IMR-90 (cell line): ENCODE measurements around the gene THOC2. TPM values are rescaled to one million over a fixed set of nuclear protein-coding genes. Genes with fewer than 3 reads are reported as not detected.

ENCODE experiments used
- ATAC-seq: fragments of 200-7000 bp; cut with Tn5 transposase; 2 replicates; pipeline ENCODE4 v1.9.1; 2020; ENCODE audit warnings: low read depth, mild to moderate bottlenecking, moderate library complexity
- BruUV-seq: library from RNA; stranded (reverse); fragments of 400-500 nt; replicated peaks from 2 replicates; lab custom pipeline; 2021; lab: Mats Ljungman, UMichigan
- CTCF ChIA-PET: fragments of 300-600 bp; formaldehyde crosslinking; extraction: SDS; loops from one replicate; lab custom pipeline; 2021; ENCODE audit warnings: antibody characterized with exemption; lab: Yijun Ruan, JAX
- POLR2A ChIA-PET: fragments of 300-600 bp; sonication (Branson Sonifier 250); formaldehyde crosslinking; loops from one replicate; lab custom pipeline; 2022; ENCODE audit warnings: antibody characterized with exemption; ENCODE audit not compliant: unreplicated experiment; lab: Charles Lee
- DNase-seq: peaks from one replicate; pipeline ENCODE4 v3.0.0; 2013
- H2AFZ ChIP-seq: replicated peaks from 2 replicates; pipeline ENCODE3; 2013; ENCODE audit warnings: low read length, mild to moderate bottlenecking; ENCODE audit not compliant: poor library complexity
- H2AK5ac ChIP-seq: 2 replicates; pipeline ENCODE4 v1.6.1; 2013; ENCODE audit warnings: low read depth, low read length, inconsistent platforms
- H2AK9ac ChIP-seq: replicated peaks from 2 replicates; pipeline ENCODE3; 2013; ENCODE audit warnings: mild to moderate bottlenecking, low read depth, low read length, moderate library complexity; ENCODE audit not compliant: poor library complexity
- H2BK120ac ChIP-seq: 2 replicates; pipeline ENCODE4 v1.6.1; 2013; ENCODE audit warnings: low read depth, low read length, inconsistent platforms
- H2BK15ac ChIP-seq: 3 replicates; pipeline ENCODE4 v1.6.1; 2013; ENCODE audit warnings: low read depth, low read length, inconsistent platforms
- H2BK20ac ChIP-seq: 2 replicates; pipeline ENCODE4 v1.6.1; 2013; ENCODE audit warnings: low read depth, mild to moderate bottlenecking, inconsistent platforms, low read length, moderate library complexity
- H2BK5ac ChIP-seq: 2 replicates; pipeline ENCODE4 v1.6.1; 2013; ENCODE audit warnings: mild to moderate bottlenecking, low read depth, low read length, inconsistent platforms; ENCODE audit not compliant: poor library complexity, severe bottlenecking
- H3K14ac ChIP-seq: replicated peaks from 2 replicates; pipeline ENCODE4 v1.6.1; 2013; ENCODE audit warnings: low read depth, low read length, inconsistent platforms
- H3K18ac ChIP-seq: 2 replicates; pipeline ENCODE4 v1.6.1; 2013; ENCODE audit warnings: low read depth, low read length, control low read depth
- H3K23ac ChIP-seq: 2 replicates; pipeline ENCODE4 v1.6.1; 2013; ENCODE audit warnings: low read depth, low read length, inconsistent platforms
- H3K27ac ChIP-seq: 2 replicates; pipeline ENCODE4 v1.5.1; 2013; ENCODE audit warnings: mild to moderate bottlenecking, control low read depth, low read length; ENCODE audit not compliant: insufficient read depth
- H3K27me3 ChIP-seq: 2 replicates; pipeline ENCODE4 v1.6.1; 2013; ENCODE audit warnings: low read length; ENCODE audit not compliant: control insufficient read depth, insufficient read depth
- H3K36me3 ChIP-seq: 2 replicates; pipeline ENCODE4 v1.6.1; 2013; ENCODE audit warnings: low read length, mixed read lengths; ENCODE audit not compliant: control insufficient read depth, insufficient read depth
- H3K4ac ChIP-seq: 2 replicates; pipeline ENCODE4 v1.6.1; 2013; ENCODE audit warnings: low read depth, low read length, inconsistent platforms
- H3K4me1 ChIP-seq: 2 replicates; pipeline ENCODE4 v1.6.1; 2013; ENCODE audit warnings: low read length, mixed read lengths; ENCODE audit not compliant: control insufficient read depth, insufficient read depth
- H3K4me2 ChIP-seq: 2 replicates; pipeline ENCODE4 v1.6.1; 2013; ENCODE audit warnings: low read depth, mild to moderate bottlenecking, control low read depth, low read length, moderate library complexity
- H3K4me3 ChIP-seq: 2 replicates; pipeline ENCODE4 v1.5.1; 2013; ENCODE audit warnings: low read depth, mild to moderate bottlenecking, control low read depth, low read length, moderate library complexity; ENCODE audit not compliant: insufficient read depth
- H3K56ac ChIP-seq: 2 replicates; pipeline ENCODE4 v1.6.1; 2013; ENCODE audit warnings: low read length, inconsistent platforms; ENCODE audit not compliant: insufficient read depth; ENCODE audit errors: extremely low read depth
- H3K79me1 ChIP-seq, 2 experiments: 2 replicates each; pipeline ENCODE4 v1.6.1; 2013; ENCODE audit warnings: low read length in 2 of 2, inconsistent platforms in 1 of 2, low read depth in 1 of 2
- H3K9ac ChIP-seq: 2 replicates; pipeline ENCODE4 v1.6.1; 2013; ENCODE audit warnings: low read depth, low read length, control low read depth
- H3K9me1 ChIP-seq: 2 replicates; pipeline ENCODE4 v1.6.1; 2013; ENCODE audit warnings: low read length, inconsistent platforms; ENCODE audit not compliant: insufficient read depth
- H3K9me3 ChIP-seq: 2 replicates; pipeline ENCODE4 v1.6.1; 2013; ENCODE audit warnings: low read length; ENCODE audit not compliant: control insufficient read depth, insufficient read depth
- H4K20me1 ChIP-seq: 2 replicates; pipeline ENCODE4 v1.6.1; 2013; ENCODE audit warnings: low read length, inconsistent platforms; ENCODE audit not compliant: insufficient read depth
- H4K5ac ChIP-seq: 2 replicates; pipeline ENCODE4 v1.6.1; 2013; ENCODE audit warnings: mild to moderate bottlenecking, low read depth, low read length, control low read depth
- H4K8ac ChIP-seq, 2 experiments: 2 replicates each; pipeline ENCODE4 v1.6.1; 2013; ENCODE audit warnings: low read depth in 2 of 2, low read length in 2 of 2, control low read depth in 1 of 2, inconsistent platforms in 1 of 2
- H4K91ac ChIP-seq: 2 replicates; pipeline ENCODE4 v1.6.1; 2013; ENCODE audit warnings: low read depth, low read length, inconsistent platforms; ENCODE audit not compliant: insufficient read depth
- BHLHE40 ChIP-seq: fragments of 150-350 bp; IDR thresholded peaks from 2 replicates; pipeline ENCODE4 v1.6.1; 2016; ENCODE audit warnings: mild to moderate bottlenecking, low read depth, low read length
- CEBPB ChIP-seq: IDR thresholded peaks from 2 replicates; pipeline ENCODE4 v1.6.1; 2012; ENCODE audit warnings: low read depth, low read length, improper control_type of control experiment
- CHD1 ChIP-seq: IDR thresholded peaks from 2 replicates; pipeline ENCODE4 v1.6.1; 2012; ENCODE audit warnings: low read depth, low read length, improper control_type of control experiment
- CTCF ChIP-seq: conservative IDR thresholded peaks from 2 replicates; pipeline ENCODE4 v1.5.1; 2012; ENCODE audit warnings: mild to moderate bottlenecking, low read depth, low read length, improper control_type of control experiment
- ELK1 ChIP-seq: fragments of 150-350 bp; IDR thresholded peaks from 2 replicates; pipeline ENCODE4 v1.6.1; 2016; ENCODE audit warnings: low read depth, mild to moderate bottlenecking, low read length, moderate library complexity, borderline replicate concordance
- FOS ChIP-seq: fragments of 150-350 bp; IDR thresholded peaks from 2 replicates; pipeline ENCODE4 v1.6.1; 2016; ENCODE audit warnings: low read depth, low read length
- MAFK ChIP-seq: IDR thresholded peaks from 2 replicates; pipeline ENCODE4 v1.6.1; 2012; ENCODE audit warnings: low read depth, low read length, improper control_type of control experiment
- RCOR1 ChIP-seq: IDR thresholded peaks from 2 replicates; pipeline ENCODE4 v1.6.1; 2012; ENCODE audit warnings: mild to moderate bottlenecking, low read length, improper control_type of control experiment; ENCODE audit not compliant: insufficient replicate concordance
- USF2 ChIP-seq: fragments of 150-350 bp; IDR thresholded peaks from 2 replicates; pipeline ENCODE4 v1.6.1; 2017; ENCODE audit warnings: mild to moderate bottlenecking, antibody characterized with exemption, low read length, low read depth
- WGBS, 2 experiments: methylation state at CpG; one replicate each; pipeline versions ENCODE4 v1.1.5 to v1.1.7; 2013; ENCODE audit warnings: missing lambda C conversion rate in 2 of 2; ENCODE audit not compliant: insufficient read length in 1 of 2; ENCODE audit errors: extremely low coverage in 2 of 2; 5-methylcytosine and 5-hydroxymethylcytosine counted together
- dilution Hi-C: fragments of 300-500 bp; cut with HindIII; formaldehyde crosslinking; loops from one replicate; pipeline ENCODE4 v1.14.3; 2018; ENCODE audit warnings: low sequenced_read_pairs; ENCODE audit not compliant: unreplicated experiment
- in situ Hi-C: fragments of 300-500 bp; cut with MboI; formaldehyde crosslinking; loops from 3 replicates; pipeline ENCODE4 v1.14.3; 2019; ENCODE audit warnings: low sequenced_read_pairs, inconsistent platforms, mixed read lengths
- intact Hi-C: fragments of 100-400 bp; cut with micrococcal nuclease; formaldehyde crosslinking; loops from 2 replicates; pipeline ENCODE4 v1.10.0; 2022
- polyA plus RNA-seq, 3 experiments: library from polyadenylated mRNA; depleted of rRNA; stranded (reverse); fragments of >200 nt; gene quantifications; 2 replicates each; pipeline ENCODE4 v1.2.3, GENCODE V29; 2012; ENCODE audit warnings: low replicate concordance in 1 of 3
- total RNA-seq: library from RNA; depleted of rRNA; stranded (reverse); fragments of >200 nt; gene quantifications from 2 replicates; pipeline ENCODE4 v1.2.3, GENCODE V29; 2012

THOC2 gene
- total and polyA plus RNA-seq, 2 of the 4 experiments (the other 2 are of a cell fraction), result 42.9 to 58.8 TPM

GRCh38 chrX:123550829-123551228 is 182.0 kb downstream of the THOC2 start:
- no TSS peak for BruUV-seq
- Histone ChIP-seq H3K9me3 (no peaks in the 10 kb centered on the region), H3K4ac (no peak overlapping the region), H2AK5ac (no peak overlapping the region), H3K9me1 (no peaks in the 10 kb centered on the region), H3K27me3 (no peaks in the 10 kb centered on the region), H3K27ac (no peak overlapping the region), H3K9ac (no peak overlapping the region), H2BK120ac (no peak overlapping the region), H4K5ac (no peak overlapping the region), H3K36me3 (no peaks in the 10 kb centered on the region), H4K20me1 (no peaks in the 10 kb centered on the region), H3K56ac (no peak overlapping the region), H3K18ac (no peak overlapping the region), H3K4me2 (no peak overlapping the region), H3K79me1 (no peaks in the 10 kb centered on the region), H2AK9ac (no peak overlapping the region), H2BK15ac (no peak overlapping the region), H3K4me1 (no peaks in the 10 kb centered on the region), H3K23ac (no peak overlapping the region), H4K91ac (no peak overlapping the region), H2AFZ (no peak overlapping the region), H3K4me3 (no peak overlapping the region), H4K8ac (no peak overlapping the region), H2BK5ac (no peak overlapping the region), H2BK20ac (no peak overlapping the region), H3K14ac (no peak overlapping the region)
- in situ Hi-C loops, result no loop called here
- intact Hi-C loops, result no loop called here
- no peak for ATAC-seq
- DNase-seq, result no peak
- dilution Hi-C loops, result no loop called here
- CTCF ChIA-PET, result no interaction called here
- WGBS, 2 experiments, result no CpG with 5 or more reads among the region's 1 CpG
- TF ChIP-seq CTCF, result no peak
- no peak for TF ChIP-seq ELK1
- no peak for TF ChIP-seq CEBPB
- no peak for TF ChIP-seq RCOR1
- TF ChIP-seq CHD1, result no peak
- no peak for TF ChIP-seq BHLHE40
- no peak for TF ChIP-seq MAFK
- no peak for TF ChIP-seq FOS
- no peak for TF ChIP-seq USF2
- POLR2A ChIA-PET, result no interaction called here
